Endodermal cell (in vitro differentiated cells): ENCODE results near the gene ZCCHC10. TPM values are rescaled to one million over a fixed set of nuclear protein-coding genes. Genes with fewer than 3 reads are reported as not detected.

Experiments used
- DNase-seq: peaks from one replicate; pipeline ENCODE4 v3.0.0-alpha.2; 2017
- H3K27ac ChIP-seq: 2 replicates; pipeline ENCODE4 v1.5.1; 2013; ENCODE audit warnings: mild to moderate bottlenecking, low read depth, low read length, moderate library complexity
- H3K27me3 ChIP-seq: 2 replicates; pipeline ENCODE4 v1.6.1; 2013; ENCODE audit warnings: mild to moderate bottlenecking, low read length, moderate library complexity; ENCODE audit not compliant: insufficient read depth, control insufficient read depth, poor library complexity, severe bottlenecking
- H3K36me3 ChIP-seq: 2 replicates; pipeline ENCODE4 v1.7.0; 2013; ENCODE audit warnings: mild to moderate bottlenecking, low read length, moderate library complexity; ENCODE audit not compliant: control insufficient read depth, insufficient read depth
- H3K4me1 ChIP-seq: one replicate; pipeline ENCODE4 v1.7.0; 2013; ENCODE audit warnings: low read length; ENCODE audit not compliant: control insufficient read depth, insufficient read depth
- H3K4me3 ChIP-seq: 2 replicates; pipeline ENCODE4 v1.5.1; 2013; ENCODE audit warnings: mild to moderate bottlenecking, low read length, moderate library complexity
- H3K9ac ChIP-seq: 2 replicates; pipeline ENCODE4 v1.6.1; 2013; ENCODE audit warnings: mild to moderate bottlenecking, low read length, moderate library complexity; ENCODE audit not compliant: poor library complexity, severe bottlenecking; ENCODE audit errors: extremely low read depth
- H3K9me3 ChIP-seq: 2 replicates; pipeline ENCODE4 v1.6.1; 2013; ENCODE audit warnings: mild to moderate bottlenecking, low read length, moderate library complexity; ENCODE audit not compliant: control insufficient read depth
- H3K27ac Mint-ChIP-seq: 2 replicates; pipeline ENCODE4 v1.8.0; 2020; ENCODE audit warnings: mixed read lengths
- H3K27me3 Mint-ChIP-seq: 2 replicates; pipeline ENCODE4 v1.8.0; 2021; ENCODE audit warnings: mild to moderate bottlenecking, mixed read lengths; ENCODE audit not compliant: insufficient read depth
- H3K36me3 Mint-ChIP-seq: 2 replicates; pipeline ENCODE4 v1.8.0; 2020; ENCODE audit warnings: low read depth, mixed read lengths
- H3K4me1 Mint-ChIP-seq: 2 replicates; pipeline ENCODE4 v1.8.0; 2020; ENCODE audit warnings: mixed read lengths
- H3K4me3 Mint-ChIP-seq: 2 replicates; pipeline ENCODE4 v1.8.0; 2020; ENCODE audit warnings: mild to moderate bottlenecking, moderate library complexity, mixed read lengths
- H3K9me3 Mint-ChIP-seq: 2 replicates; pipeline ENCODE4 v1.8.0; 2020; ENCODE audit warnings: mild to moderate bottlenecking, mixed read lengths
- CTCF ChIP-seq: fragments of 200-600 bp; sonication (generic); conservative IDR thresholded peaks from 2 replicates; pipeline ENCODE4 v1.5.0; 2021; ENCODE audit warnings: antibody characterized with exemption, mild to moderate bottlenecking
- WGBS, 2 experiments: methylation state at CpG; one replicate each; pipeline versions ENCODE4 v1.1.5 to v1.1.7; 2013; ENCODE audit warnings: missing lambda C conversion rate in 2 of 2, mixed read lengths in 1 of 2; ENCODE audit not compliant: insufficient coverage in 1 of 2, insufficient read length in 1 of 2; 5-methylcytosine and 5-hydroxymethylcytosine counted together
- total RNA-seq, 2 donors: library from RNA; stranded (reverse); fragmentation: NEBNext Ultra II Directional in 1 of 2; extraction: Animal tissue kit (Norgen Biotek cat#: 25700) in 1 of 2; gene quantifications; 2 replicates in 1 of 2; 3 replicates in 1 of 2; pipeline ENCODE4 v1.2.1, GENCODE V29; 2021

Gene ZCCHC10
- total RNA-seq, 2 donors from 2014 or later, result 35.1 to 36.6 TPM

- H3K36me3 ChIP-seq, result peaks cover 5% of the 10 kb centered on the region
- peak overlapping the region; percentile 98 for H3K4me3 ChIP-seq
- H3K27ac ChIP-seq, result peak overlapping the region; percentile 99
- no peaks in the 10 kb centered on the region for H3K27me3 ChIP-seq
- no peaks in the 10 kb centered on the region for H3K9me3 ChIP-seq
- Mint-ChIP-seq H3K4me1 (peaks cover 30% of the 10 kb centered on the region), H3K27ac (peak overlapping the region; percentile 100), H3K4me3 (peak overlapping the region; percentile 95), H3K27me3 (no peaks in the 10 kb centered on the region), H3K36me3 (peaks cover 11% of the 10 kb centered on the region), H3K9me3 (no peaks in the 10 kb centered on the region)
- WGBS, 2 experiments, result 18 to 29% methylated on average over 3 to 4 of the region's 4 CpGs
- H3K4me1 ChIP-seq, result peaks cover 12% of the 10 kb centered on the region
- DNase-seq, result peak; percentile 78
- TF ChIP-seq CTCF, result no peak
- H3K9ac ChIP-seq, result peak overlapping the region; percentile 100
Measured at GRCh38 chr5:133050521-133050920, 24.2 kb upstream of the ZCCHC10 start.

GRCh38 chr5:133049726-133050048 is 23.3 kb upstream of the ZCCHC10 start:
- Mint-ChIP-seq H3K9me3 (no peaks in the 10 kb centered on the region), H3K27me3 (no peaks in the 10 kb centered on the region), H3K27ac (peak overlapping the region; percentile 66), H3K4me1 (peaks cover 29% of the 10 kb centered on the region), H3K36me3 (peaks cover 7% of the 10 kb centered on the region), H3K4me3 (peak overlapping the region; percentile 19)
- Histone ChIP-seq H3K9ac (no peak overlapping the region), H3K4me3 (no peak overlapping the region), H3K36me3 (peaks cover 5% of the 10 kb centered on the region), H3K4me1 (peaks cover 12% of the 10 kb centered on the region), H3K27me3 (no peaks in the 10 kb centered on the region), H3K9me3 (no peaks in the 10 kb centered on the region), H3K27ac (no peak overlapping the region)
- TF ChIP-seq CTCF, result no peak
- WGBS, 2 experiments, result 50 to 66% methylated on average over 1 of the region's 1 CpG
- no peak for DNase-seq

- H3K9ac ChIP-seq, result no peak overlapping the region
- H3K4me3 ChIP-seq, result no peak overlapping the region
- H3K4me1 ChIP-seq, result peaks cover 12% of the 10 kb centered on the region
- WGBS, 2 experiments, result 93 to 98% methylated on average over 5 to 6 of the region's 6 CpGs
- peaks cover under 1% of the 10 kb centered on the region for H3K36me3 ChIP-seq
- peak overlapping the region; percentile 66 for H3K27ac Mint-ChIP-seq
- H3K9me3 Mint-ChIP-seq, result no peaks in the 10 kb centered on the region
- H3K27ac ChIP-seq, result no peak overlapping the region
- no peaks in the 10 kb centered on the region for H3K27me3 ChIP-seq
- no peaks in the 10 kb centered on the region for H3K27me3 Mint-ChIP-seq
- H3K9me3 ChIP-seq, result no peaks in the 10 kb centered on the region
- H3K4me3 Mint-ChIP-seq, result peak overlapping the region; percentile 19
- no peak for TF ChIP-seq CTCF
- peaks cover 5% of the 10 kb centered on the region for H3K36me3 Mint-ChIP-seq
- DNase-seq, result no peak
- H3K4me1 Mint-ChIP-seq, result peaks cover 26% of the 10 kb centered on the region
Measured at GRCh38 chr5:133048993-133049725, 22.8 kb upstream of the ZCCHC10 start.
